ENCODE measurements around the gene CDRT15L2.
"Not testable (repeated sequence)": the region's sequence is repeated elsewhere in the genome, so short reads cannot be mapped to it uniquely, and the experiment has no call there.

CDRT15L2 gene

GRCh38 chr17:20579424-20579823 is at the start of gene CDRT15L2:
CDRT15L2 (plus strand) TSS chr17:20579724; CDS start chr17:20579744, 20 bp downstream.
- not testable (repeated sequence) for DNase-seq

- DNase-seq: not testable (repeated sequence)
These were observed 49.4 kb upstream of the CDRT15L2 start for GRCh38 chr17:20530104-20530503.

- DNase-seq: not testable (repeated sequence)
These were observed 46.9 kb upstream of the CDRT15L2 start for GRCh38 chr17:20532544-20533090.

GRCh38 chr17:20533206-20533605 is 46.3 kb upstream of the CDRT15L2 start:
- not testable (repeated sequence) for DNase-seq

DNA sequence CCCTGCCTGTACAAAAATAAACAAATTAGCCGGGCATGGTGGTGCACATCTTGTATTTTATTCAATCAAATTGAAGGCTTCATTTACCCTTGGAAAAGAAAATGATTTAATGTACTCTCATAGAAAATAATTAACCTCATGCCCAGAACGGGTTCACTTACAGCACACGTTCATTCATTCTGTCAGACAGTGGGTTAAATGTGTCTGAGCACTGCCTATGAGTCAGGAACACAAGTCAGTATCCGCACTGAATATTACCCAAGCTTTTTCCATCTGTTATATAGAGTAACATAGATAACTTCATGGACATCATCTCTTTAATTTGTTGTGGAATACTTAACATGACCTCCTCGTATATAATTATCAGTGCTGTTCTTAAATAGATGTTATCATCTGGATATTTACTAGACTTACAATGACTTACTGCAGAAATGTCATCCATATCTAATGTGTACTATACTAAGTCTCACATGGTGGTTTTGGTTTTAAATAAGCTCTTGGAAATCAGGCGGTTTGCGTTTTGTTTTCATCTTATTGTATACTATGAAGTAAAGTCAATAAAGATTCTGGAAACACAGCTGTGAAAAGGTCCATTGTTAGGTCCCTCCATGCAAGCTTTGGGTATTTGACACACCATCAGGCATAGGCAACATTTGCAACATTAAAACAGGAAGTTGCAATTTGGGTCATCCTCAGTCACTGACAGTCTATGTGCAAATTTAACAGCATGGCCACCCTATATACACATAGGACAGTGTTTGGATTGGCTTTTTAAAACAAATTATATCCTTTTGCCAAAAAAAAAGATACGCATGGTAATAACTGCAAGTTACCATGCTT is 44.6 kb upstream of the CDRT15L2 start:
- DNase-seq: not testable (repeated sequence)

GRCh38 chr17:20540414-20540813 is 39.1 kb upstream of the CDRT15L2 start:
- not testable (repeated sequence) for DNase-seq

DNA sequence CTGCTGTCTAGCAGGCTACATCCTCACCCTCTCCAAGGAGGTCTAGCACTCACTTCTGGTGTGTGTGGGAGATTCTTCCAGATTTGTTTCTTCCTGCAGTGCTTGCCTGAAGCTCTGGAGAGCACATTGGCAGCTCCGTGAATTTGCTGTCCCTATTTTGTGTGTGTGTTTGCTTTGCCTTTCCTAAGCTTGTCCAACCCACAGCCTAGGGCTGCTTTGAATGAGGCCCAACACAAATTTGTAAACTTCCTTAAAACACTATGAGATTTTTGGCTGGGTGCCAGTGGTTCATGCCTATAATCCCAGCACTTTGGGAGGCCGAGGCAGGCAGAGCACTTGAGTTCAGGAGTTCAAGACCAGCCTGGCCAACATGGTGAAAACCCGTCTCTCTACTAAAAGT is 38.7 kb upstream of the CDRT15L2 start:
- not testable (repeated sequence) for DNase-seq

DNA sequence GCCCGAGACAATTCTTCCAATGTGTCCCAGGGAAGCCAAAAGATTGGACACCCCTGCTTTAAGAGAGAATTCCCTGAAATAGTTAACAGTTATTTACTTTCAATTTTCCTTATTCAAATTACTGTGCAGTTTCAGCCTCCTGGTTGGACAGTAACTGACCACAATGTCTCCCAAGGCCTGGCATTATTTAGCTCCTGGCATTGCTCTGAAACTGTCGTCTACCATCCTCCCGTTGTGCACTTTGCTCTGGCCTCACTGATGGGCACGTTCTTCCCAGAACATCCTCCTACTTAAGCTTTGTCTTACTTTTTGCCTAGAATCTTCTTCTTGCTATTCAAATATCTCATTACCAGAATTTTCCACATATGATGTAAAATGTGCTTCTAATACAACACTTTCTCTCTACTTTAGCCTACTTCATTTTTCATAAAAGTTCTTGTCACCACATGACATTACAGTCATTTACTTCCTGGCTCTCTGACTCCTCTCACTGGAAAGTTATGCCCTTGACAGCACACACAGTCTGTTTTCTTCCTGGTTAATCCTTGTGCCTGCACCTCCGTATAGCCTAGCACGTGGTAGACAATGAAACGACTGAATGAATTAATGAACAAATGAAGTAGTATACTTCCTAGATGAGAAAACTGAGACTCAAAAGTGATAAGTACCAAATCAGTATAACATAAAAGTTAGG is 37.5 kb upstream of the CDRT15L2 start:
- not testable (repeated sequence) for DNase-seq

GRCh38 chr17:20547923-20548322 is 31.6 kb upstream of the CDRT15L2 start:
- not testable (repeated sequence) for DNase-seq

DNA sequence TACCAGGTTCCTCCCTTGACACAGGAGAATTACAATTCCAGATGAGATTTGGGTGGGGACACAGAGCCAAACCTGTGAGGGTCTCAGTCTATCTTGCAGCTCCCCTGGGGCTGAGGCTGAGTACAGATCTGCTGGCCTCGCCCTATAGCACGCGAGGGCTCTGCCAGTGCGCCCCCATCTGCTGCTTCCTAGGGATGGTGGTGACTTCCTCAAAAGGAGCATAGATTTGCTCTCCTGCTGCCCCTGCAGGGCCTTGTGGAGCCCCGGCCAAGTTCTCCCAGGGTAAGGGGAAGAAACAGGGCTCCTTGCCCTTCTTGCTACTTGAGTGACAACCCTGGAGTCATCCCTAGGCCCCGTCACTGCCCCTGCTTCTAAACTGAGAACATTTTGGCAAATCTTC is 26.6 kb upstream of the CDRT15L2 start:
- DNase-seq: not testable (repeated sequence)

- not testable (repeated sequence) for DNase-seq
These were observed 24.8 kb upstream of the CDRT15L2 start for GRCh38 chr17:20554728-20555127.

DNA sequence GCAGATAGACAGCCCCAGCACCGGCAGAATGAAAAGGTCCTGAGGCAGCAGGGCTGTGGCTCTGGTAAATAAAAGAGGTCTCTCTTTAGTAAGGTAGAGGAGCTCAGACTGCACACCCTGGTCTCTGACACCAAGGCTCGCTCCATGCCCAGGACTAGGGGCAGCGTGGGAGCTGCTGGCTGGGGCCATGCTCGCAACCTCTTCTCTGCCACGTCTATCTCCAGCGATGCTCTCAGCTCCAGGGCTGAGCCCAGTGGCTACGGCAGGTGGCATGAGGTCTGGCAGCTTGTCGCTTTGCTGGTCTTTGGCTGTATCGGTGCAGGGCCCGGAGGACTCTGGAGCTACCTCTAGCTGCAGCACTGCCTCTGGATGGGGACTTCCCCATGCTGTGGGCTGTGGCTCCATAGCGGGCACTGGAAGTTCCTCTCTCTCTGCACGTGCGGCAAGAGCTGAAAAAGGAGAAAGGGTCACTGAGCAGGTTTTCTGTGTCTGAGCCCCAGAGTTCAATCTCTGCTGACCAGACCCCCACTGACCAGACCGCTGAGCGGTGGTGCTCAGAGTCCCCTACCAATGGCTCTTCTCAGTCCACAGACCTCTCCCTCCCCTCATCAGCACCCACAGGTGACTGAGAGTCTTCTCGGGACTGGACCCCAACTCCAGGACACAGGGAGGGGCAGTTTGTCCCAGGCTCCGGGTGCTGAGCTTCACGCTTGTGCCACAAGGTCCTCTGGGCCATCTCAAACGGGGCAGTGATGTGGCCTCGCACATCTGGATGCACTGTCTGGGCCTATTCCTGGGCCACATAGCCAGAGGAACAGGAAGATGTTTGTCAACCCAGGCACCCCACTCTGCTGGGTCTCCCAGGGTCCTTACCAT is 24.2 kb upstream of the CDRT15L2 start:
- DNase-seq: not testable (repeated sequence)

GRCh38 chr17:20558096-20558495 is 21.4 kb upstream of the CDRT15L2 start:
- DNase-seq: not testable (repeated sequence)

- not testable (repeated sequence) for DNase-seq
These were observed 20.5 kb upstream of the CDRT15L2 start for GRCh38 chr17:20559018-20559417.

DNA sequence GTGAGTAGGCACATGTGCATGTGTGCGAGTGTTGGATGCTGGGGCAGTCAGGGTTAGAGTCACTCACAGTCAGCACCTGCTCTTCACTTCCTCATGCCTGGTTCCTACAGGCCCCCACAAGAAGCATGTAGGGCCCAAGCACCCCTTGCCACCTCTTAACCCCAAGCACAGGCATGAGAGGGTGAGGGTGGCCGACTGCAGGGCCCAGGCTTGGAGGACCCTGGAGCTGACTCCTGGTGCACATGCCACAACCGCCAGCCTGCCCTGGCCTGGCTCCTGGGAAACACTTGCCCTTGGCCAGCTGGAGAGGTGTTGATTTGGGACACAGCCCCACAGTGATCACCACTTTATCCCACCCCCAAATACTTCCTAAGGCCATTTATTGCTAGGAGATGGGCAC is 16.9 kb upstream of the CDRT15L2 start:
- DNase-seq: no peak

- DNase-seq: not testable (repeated sequence)
These were observed 14.3 kb upstream of the CDRT15L2 start for GRCh38 chr17:20565245-20565644.

DNA sequence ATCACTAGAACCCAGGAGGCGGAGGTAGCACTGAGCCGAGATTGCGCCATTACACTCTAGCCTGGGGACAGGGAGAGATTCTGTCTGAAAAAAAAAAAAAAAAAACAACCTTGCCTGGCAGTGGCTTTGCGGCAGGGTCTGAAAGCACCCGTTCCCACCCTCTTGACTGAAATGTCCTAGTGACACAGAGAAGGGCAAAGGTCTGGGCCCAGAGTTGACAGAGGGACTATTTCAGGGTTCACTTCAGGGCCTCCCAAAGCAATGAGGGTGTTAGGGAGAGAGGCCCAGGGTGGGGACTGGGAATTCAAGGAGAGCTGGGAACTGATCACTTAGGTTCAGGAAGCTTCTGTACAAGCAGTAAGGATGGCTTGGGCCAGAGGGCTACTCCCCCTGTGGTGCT is 13.8 kb upstream of the CDRT15L2 start:
- no peak for DNase-seq

DNA sequence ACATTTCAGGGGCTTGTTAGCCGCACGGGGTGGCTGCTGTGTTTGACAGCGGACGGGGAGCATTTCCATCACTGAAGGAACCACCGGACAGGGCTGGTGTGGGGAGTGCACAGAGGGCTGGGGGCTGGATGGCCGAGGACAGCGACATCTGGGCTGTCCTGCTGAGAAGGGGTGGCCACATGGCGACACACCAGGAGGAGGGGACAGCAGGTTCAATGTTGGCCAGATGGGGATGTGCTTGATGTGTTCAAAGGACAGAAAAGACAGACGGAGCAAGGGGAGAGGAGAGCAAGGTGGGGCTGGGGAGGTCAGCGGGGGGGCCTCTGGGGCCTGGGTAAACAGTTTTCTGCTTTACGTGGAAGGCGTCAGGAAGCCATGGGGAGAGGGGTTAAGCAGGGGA is 12.8 kb upstream of the CDRT15L2 start:
- DNase-seq: not testable (repeated sequence)

DNA sequence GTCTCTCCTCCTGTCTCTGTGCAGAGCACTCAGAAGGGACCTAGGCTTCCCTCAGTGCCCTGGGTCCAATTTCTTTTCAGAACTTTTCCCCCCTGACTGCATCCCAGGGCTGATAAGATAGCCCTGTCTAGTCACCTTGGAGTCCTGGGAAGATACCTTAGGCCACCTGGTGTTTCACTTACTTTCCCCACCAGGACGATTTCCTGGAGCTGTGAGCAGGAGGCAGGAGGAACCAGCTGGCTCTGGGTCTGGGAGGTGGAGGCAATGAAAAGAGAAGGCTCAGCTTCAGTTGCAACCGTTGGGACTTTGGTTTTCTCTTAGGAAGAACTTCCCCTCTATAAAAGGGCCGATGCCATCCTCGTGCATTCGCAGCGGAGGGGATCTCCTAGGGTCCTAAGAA is 12.1 kb upstream of the CDRT15L2 start:
- not testable (repeated sequence) for DNase-seq

- DNase-seq: not testable (repeated sequence)
These were observed 10.9 kb upstream of the CDRT15L2 start for GRCh38 chr17:20568604-20569003.

GRCh38 chr17:20571653-20572052 is 7.9 kb upstream of the CDRT15L2 start:
- DNase-seq: not testable (repeated sequence)

DNA sequence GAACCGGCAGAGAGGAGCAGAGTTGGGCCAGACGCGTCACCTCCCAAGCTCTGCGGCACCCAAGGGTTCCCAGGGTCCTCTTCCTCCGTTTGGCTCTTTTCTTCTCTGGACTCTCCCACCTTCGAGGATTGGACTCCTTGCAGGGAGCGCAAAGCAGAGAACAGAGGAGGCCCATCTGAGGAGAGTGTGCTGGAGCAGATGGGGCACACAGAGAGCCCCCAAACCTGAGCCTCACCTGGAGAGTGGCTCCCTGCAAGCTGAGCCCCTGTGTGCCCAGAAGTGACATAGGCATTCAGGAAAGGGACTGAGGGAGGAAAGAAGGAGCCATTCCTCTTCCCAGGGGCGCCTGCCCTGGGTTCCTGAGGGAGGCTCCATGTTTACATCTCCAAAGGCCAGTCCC is 6.3 kb upstream of the CDRT15L2 start:
- not testable (repeated sequence) for DNase-seq

DNA sequence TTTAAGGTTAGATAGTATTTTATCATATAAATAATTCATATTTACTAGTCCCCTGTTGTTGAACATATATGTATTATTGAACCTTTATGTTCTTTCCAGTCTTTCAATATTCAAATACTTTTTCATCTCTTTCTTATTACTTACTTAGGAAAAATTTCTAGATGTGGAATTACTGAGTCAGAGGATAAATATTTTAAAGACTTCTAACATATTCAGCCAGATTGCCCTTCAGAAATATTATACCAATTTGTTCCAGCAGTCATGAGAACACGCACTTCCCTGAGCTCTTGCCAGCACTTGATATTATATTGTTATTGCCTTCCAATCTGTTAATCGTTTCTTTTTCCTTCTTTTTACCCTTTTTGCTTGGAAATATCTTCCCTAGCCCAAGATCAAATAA is 4.5 kb upstream of the CDRT15L2 start:
- DNase-seq: not testable (repeated sequence)
